ENCODE results near the gene POLR1E. TPM values are rescaled to one million over a fixed set of nuclear protein-coding genes. Genes with fewer than 3 reads are reported as not detected.

Gene POLR1E
- total and polyA plus RNA-seq, 10 of the 15 experiments (the other 5 are each of a cell fraction or from before 2014, with no cell fraction given), result 13.7 to 71.3 (median 50.4) TPM

DNA sequence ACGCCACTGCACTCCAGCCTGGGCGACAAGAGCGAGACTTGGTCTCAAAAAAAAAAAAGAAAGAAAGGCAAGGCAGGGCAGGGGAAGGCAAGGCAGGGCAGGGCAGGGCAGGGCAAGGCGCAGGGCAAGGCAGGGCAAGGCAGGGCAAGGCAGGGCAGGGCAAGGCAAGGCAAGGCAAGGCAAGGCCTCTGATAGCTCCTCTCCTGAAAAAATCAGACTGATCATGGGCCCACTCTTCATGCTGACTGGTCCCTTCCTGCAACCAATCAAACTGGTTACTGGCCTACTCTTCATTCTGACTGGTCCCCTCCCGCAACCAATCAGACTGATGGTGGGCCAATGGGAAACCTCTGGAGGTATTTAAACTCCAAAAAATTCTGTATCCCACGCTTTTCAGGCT, 17.1 kb upstream of the POLR1E start:
- H2AFZ ChIP-seq (ENCODE audit: control insufficient read depth, low read depth, low read length), result no peak overlapping the region
- BruUV-seq (replicated peaks), result no TSS peak
- no peak overlapping the region for H3K4me2 ChIP-seq (ENCODE audit: control insufficient read depth, insufficient read depth)
- DNase-seq (ENCODE audit: low read depth, low spot score), result no peak
- in situ Hi-C loops (cut with MboI), result no loop called here
- H3K79me2 ChIP-seq (ENCODE audit: control insufficient read depth, insufficient read depth, low read length), result peaks cover 14% of the 10 kb centered on the region
- intact Hi-C loops (cut with micrococcal nuclease; ENCODE audit: unreplicated experiment), result loop anchor here (5.0 to 10.0 kb wide), 2 partner anchors 436 to 596 kb away; partner anchors contain the start of genes PAX5 and SHB
- ChIA-PET SMC1A (ENCODE audit: uncharacterized antibody, unreplicated experiment) (interaction anchor here (0.6 to 0.7 kb wide), 2 partner anchors 45 to 246 kb away, joined by 3 read pairs; no protein-coding TSS in a partner anchor), RAD21 (ENCODE audit: unreplicated experiment) (no interaction called here), CTCF (no interaction called here), POLR2A (interaction anchor here (0.7 kb wide), 1 partner anchor 441 kb away, joined by 3 read pairs; no protein-coding TSS in a partner anchor)
- H3K27ac ChIP-seq (ENCODE audit: control insufficient read depth, insufficient read depth), result no peak overlapping the region
- H3K9me3 ChIP-seq (replicated peaks; ENCODE audit: control insufficient read depth, insufficient read depth, low read length), result no peaks in the 10 kb centered on the region
- no peak for ATAC-seq
- H3K4me1 ChIP-seq (ENCODE audit: control insufficient read depth, insufficient read depth, low read length), result no peaks in the 10 kb centered on the region
- H3K4me3 ChIP-seq, result no peak overlapping the region
- no peaks in the 10 kb centered on the region for H3K27me3 ChIP-seq (replicated peaks in 1 of 2; ENCODE audit: control insufficient read depth in 2 of 2, insufficient read depth in 2 of 2, low read length in 1 of 2)
- no peaks in the 10 kb centered on the region for H4K20me1 ChIP-seq (ENCODE audit: control insufficient read depth, insufficient read depth)
- FAIRE-seq, result no peak
- 96% methylated on average over 3 of the region's 6 CpGs for WGBS (ENCODE audit: insufficient coverage, insufficient replicate concordance, low lambda C conversion rate, missing lambda C conversion rate)
- no peak overlapping the region for H3K9ac ChIP-seq (ENCODE audit: control insufficient read depth, insufficient read depth, low read length)
- no peaks in the 10 kb centered on the region for H3K36me3 ChIP-seq (ENCODE audit: control insufficient read depth in 2 of 2, insufficient read depth in 2 of 2, low read length in 1 of 2)
- TF ChIP-seq POU2F2 (IDR thresholded peaks at IDR 0.05; ENCODE audit: borderline replicate concordance, low read depth, low read length) (no peak), MLLT1 (IDR thresholded peaks at IDR 0.05) (no peak), ATF7 (IDR thresholded peaks at IDR 0.05; ENCODE audit: low read depth) (no peak), NFIC (IDR thresholded peaks at IDR 0.05; ENCODE audit: low read depth, low read length) (no peak), IKZF1 (conservative IDR thresholded peaks at IDR 0.05) (no peak), POLR2AphosphoS5 (IDR thresholded peaks at IDR 0.05; ENCODE audit: low read length) (no peak), STAT1 (conservative IDR thresholded peaks at IDR 0.05) (no peak), NFXL1 (IDR thresholded peaks at IDR 0.05; ENCODE audit: borderline replicate concordance) (no peak), TCF7 (IDR thresholded peaks at IDR 0.05; ENCODE audit: borderline replicate concordance) (no peak), SMAD5 (IDR thresholded peaks at IDR 0.05; ENCODE audit: low read depth) (no peak)
- TF ChIP-seq, protein P1, sequence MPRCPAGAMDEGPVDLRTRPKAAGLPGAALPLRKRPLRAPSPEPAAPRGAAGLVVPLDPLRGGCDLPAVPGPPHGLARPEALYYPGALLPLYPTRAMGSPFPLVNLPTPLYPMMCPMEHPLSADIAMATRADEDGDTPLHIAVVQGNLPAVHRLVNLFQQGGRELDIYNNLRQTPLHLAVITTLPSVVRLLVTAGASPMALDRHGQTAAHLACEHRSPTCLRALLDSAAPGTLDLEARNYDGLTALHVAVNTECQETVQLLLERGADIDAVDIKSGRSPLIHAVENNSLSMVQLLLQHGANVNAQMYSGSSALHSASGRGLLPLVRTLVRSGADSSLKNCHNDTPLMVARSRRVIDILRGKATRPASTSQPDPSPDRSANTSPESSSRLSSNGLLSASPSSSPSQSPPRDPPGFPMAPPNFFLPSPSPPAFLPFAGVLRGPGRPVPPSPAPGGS (IDR thresholded peaks at IDR 0.05; ENCODE audit: borderline replicate concordance, insufficient read depth, low read depth, low read length, poor library complexity, severe bottlenecking), result no peak
- TF ChIP-seq, protein P2, sequence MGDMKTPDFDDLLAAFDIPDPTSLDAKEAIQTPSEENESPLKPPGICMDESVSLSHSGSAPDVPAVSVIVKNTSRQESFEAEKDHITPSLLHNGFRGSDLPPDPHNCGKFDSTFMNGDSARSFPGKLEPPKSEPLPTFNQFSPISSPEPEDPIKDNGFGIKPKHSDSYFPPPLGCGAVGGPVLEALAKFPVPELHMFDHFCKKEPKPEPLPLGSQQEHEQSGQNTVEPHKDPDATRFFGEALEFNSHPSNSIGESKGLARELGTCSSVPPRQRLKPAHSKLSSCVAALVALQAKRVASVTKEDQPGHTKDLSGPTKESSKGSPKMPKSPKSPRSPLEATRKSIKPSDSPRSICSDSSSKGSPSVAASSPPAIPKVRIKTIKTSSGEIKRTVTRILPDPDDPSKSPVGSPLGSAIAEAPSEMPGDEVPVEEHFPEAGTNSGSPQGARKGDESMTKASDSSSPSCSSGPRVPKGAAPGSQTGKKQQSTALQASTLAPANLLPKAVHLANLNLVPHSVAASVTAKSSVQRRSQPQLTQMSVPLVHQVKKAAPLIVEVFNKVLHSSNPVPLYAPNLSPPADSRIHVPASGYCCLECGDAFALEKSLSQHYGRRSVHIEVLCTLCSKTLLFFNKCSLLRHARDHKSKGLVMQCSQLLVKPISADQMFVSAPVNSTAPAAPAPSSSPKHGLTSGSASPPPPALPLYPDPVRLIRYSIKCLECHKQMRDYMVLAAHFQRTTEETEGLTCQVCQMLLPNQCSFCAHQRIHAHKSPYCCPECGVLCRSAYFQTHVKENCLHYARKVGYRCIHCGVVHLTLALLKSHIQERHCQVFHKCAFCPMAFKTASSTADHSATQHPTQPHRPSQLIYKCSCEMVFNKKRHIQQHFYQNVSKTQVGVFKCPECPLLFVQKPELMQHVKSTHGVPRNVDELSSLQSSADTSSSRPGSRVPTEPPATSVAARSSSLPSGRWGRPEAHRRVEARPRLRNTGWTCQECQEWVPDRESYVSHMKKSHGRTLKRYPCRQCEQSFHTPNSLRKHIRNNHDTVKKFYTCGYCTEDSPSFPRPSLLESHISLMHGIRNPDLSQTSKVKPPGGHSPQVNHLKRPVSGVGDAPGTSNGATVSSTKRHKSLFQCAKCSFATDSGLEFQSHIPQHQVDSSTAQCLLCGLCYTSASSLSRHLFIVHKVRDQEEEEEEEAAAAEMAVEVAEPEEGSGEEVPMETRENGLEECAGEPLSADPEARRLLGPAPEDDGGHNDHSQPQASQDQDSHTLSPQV (IDR thresholded peaks at IDR 0.05), result no peak
- TF ChIP-seq, protein P3, sequence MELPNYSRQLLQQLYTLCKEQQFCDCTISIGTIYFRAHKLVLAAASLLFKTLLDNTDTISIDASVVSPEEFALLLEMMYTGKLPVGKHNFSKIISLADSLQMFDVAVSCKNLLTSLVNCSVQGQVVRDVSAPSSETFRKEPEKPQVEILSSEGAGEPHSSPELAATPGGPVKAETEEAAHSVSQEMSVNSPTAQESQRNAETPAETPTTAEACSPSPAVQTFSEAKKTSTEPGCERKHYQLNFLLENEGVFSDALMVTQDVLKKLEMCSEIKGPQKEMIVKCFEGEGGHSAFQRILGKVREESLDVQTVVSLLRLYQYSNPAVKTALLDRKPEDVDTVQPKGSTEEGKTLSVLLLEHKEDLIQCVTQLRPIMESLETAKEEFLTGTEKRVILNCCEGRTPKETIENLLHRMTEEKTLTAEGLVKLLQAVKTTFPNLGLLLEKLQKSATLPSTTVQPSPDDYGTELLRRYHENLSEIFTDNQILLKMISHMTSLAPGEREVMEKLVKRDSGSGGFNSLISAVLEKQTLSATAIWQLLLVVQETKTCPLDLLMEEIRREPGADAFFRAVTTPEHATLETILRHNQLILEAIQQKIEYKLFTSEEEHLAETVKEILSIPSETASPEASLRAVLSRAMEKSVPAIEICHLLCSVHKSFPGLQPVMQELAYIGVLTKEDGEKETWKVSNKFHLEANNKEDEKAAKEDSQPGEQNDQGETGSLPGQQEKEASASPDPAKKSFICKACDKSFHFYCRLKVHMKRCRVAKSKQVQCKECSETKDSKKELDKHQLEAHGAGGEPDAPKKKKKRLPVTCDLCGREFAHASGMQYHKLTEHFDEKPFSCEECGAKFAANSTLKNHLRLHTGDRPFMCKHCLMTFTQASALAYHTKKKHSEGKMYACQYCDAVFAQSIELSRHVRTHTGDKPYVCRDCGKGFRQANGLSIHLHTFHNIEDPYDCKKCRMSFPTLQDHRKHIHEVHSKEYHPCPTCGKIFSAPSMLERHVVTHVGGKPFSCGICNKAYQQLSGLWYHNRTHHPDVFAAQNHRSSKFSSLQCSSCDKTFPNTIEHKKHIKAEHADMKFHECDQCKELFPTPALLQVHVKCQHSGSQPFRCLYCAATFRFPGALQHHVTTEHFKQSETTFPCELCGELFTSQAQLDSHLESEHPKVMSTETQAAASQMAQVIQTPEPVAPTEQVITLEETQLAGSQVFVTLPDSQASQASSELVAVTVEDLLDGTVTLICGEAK (IDR thresholded peaks at IDR 0.05; ENCODE audit: borderline replicate concordance), result no peak

All from GM12878 (cell line).